IPS-20b (cell line): ENCODE data around the gene CTCFL.

Source experiments
- H3K27ac ChIP-seq: one replicate; pipeline ENCODE4 v1.5.1; 2013; ENCODE audit warnings: low read length
- H3K27me3 ChIP-seq: 2 replicates; pipeline ENCODE4 v1.6.1; 2013; ENCODE audit warnings: mild to moderate bottlenecking, low read length, inconsistent platforms; ENCODE audit not compliant: insufficient read depth
- H3K36me3 ChIP-seq: 2 replicates; pipeline ENCODE4 v1.6.1; 2013; ENCODE audit warnings: low read depth, mild to moderate bottlenecking, inconsistent platforms, low read length, moderate library complexity; ENCODE audit not compliant: insufficient read depth
- H3K4me1 ChIP-seq: 2 replicates; pipeline ENCODE4 v1.6.1; 2013; ENCODE audit warnings: mild to moderate bottlenecking, control low read depth, inconsistent platforms, low read length, moderate library complexity; ENCODE audit not compliant: insufficient read depth
- H3K4me3 ChIP-seq: 2 replicates; pipeline ENCODE4 v1.5.1; 2013; ENCODE audit warnings: mild to moderate bottlenecking, low read length, inconsistent platforms
- H3K9ac ChIP-seq: 2 replicates; pipeline ENCODE4 v1.6.1; 2013; ENCODE audit warnings: low read depth, mild to moderate bottlenecking, inconsistent platforms, low read length, moderate library complexity
- H3K9me3 ChIP-seq: 2 replicates; pipeline ENCODE4 v1.6.1; 2013; ENCODE audit warnings: mild to moderate bottlenecking, low read depth, low read length, inconsistent platforms; ENCODE audit not compliant: insufficient read depth

Gene CTCFL

GRCh38 chr20:57451795-57452661, 72.9 kb downstream of the CTCFL start:
- no peaks in the 10 kb centered on the region for H3K4me1 ChIP-seq
- no peaks in the 10 kb centered on the region for H3K36me3 ChIP-seq

DNA sequence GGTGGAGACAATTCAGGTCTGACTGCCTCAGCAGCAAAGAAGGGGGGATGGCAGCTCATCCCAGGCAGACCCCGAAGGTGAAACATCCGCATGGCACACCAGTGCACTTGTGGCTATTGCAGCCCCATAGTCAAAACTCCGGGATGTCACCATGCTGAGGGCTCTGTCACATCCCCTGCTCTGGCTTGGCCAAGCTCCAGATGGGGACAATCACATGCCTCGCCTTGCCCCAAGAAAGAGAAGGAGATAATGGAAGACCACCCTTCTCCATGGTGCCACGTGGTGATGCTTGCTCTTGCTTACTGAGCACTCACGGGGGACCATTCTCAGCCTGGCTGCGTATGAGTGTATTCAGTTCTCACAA, 73.5 kb downstream of the CTCFL start:
- Histone ChIP-seq H3K9me3 (no peaks in the 10 kb centered on the region), H3K36me3 (no peaks in the 10 kb centered on the region), H3K27me3 (no peaks in the 10 kb centered on the region), H3K9ac (no peak overlapping the region), H3K4me3 (no peak overlapping the region), H3K4me1 (no peaks in the 10 kb centered on the region), H3K27ac (no peak overlapping the region)

More at GRCh38 chr20:57451795-57452661, 72.9 kb downstream of the CTCFL start:
- H3K27ac ChIP-seq: no peak overlapping the region
- no peaks in the 10 kb centered on the region for H3K9me3 ChIP-seq
- H3K4me3 ChIP-seq: no peak overlapping the region
- H3K27me3 ChIP-seq: no peaks in the 10 kb centered on the region
- no peak overlapping the region for H3K9ac ChIP-seq

DNA sequence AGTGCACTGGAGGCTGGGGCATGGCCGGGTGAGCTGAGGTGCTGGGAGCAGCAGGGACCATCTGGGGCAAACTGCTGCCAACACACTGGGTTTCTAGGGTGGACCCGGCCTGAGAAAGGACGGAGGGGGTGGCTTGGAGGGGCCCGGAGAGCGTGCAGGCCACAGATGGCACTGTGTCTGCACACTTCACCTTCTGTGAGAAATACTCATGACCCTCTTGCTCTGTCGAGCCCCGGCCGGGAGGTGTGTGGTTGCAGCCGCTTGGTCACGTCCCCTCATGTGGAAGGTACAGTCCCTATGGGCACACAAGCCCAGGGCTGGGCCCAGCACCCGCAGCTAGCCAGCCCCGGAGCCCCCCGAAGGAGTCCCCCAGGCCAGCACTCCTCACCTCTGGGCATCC, 74.0 kb downstream of the CTCFL start:
- no peaks in the 10 kb centered on the region for H3K9me3 ChIP-seq
- no peak overlapping the region for H3K9ac ChIP-seq
- H3K27me3 ChIP-seq: no peaks in the 10 kb centered on the region
- H3K4me3 ChIP-seq: no peak overlapping the region
- H3K36me3 ChIP-seq: no peaks in the 10 kb centered on the region
- H3K4me1 ChIP-seq: no peaks in the 10 kb centered on the region
- no peak overlapping the region for H3K27ac ChIP-seq

- no peaks in the 10 kb centered on the region for H3K4me1 ChIP-seq
- H3K9me3 ChIP-seq: no peaks in the 10 kb centered on the region
- H3K27ac ChIP-seq: no peak overlapping the region
- H3K9ac ChIP-seq: no peak overlapping the region
- H3K4me3 ChIP-seq: no peak overlapping the region
- no peaks in the 10 kb centered on the region for H3K27me3 ChIP-seq
- no peaks in the 10 kb centered on the region for H3K36me3 ChIP-seq
Observed at GRCh38 chr20:57450419-57450818, 74.5 kb downstream of the CTCFL start.

DNA sequence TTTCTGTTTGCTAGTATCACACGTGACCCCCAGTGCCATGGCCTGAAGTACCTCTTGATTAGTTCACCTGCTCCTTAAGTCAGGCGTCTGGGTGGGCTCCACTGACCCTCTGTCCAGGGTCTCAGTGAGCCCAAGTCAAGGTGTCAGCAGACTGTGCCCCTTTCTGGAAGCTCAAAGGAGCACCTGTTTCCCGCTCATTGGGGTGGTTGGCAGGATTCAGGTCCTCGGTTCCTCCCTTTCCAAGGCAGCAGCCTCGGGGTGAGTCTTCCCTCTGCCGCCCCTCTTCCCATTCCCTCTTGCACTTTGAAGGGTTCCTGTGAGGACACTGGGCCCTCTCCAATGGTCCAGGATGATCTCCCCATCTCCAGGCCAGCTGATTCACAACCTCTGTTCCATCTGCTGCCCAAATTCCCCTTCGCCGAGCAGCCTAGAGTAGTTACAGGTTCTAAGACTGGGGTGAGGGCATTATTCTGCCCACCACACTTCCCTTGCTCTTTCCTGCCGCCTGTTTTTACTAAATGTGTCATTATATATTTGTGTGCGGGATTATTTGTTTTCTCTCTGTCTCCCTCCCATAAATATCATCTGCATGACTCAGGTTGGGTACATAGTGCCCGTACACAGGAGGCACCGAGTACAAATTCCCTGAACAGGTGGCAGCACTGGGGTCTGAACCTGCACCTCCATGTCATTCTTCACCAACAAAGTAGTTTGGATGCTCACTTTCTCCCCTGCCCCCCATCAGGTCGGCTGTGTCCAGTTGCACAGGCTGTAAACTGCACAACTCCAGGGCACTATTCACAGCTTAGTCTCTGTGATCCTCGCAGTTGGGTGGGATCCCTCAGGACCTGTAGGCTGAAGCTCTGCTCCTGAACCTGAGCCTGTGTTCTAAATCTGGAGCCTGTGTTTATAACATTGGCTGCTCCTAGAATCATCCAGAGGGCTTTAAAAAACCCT, 75.3 kb downstream of the CTCFL start:
- Histone ChIP-seq H3K36me3 (no peaks in the 10 kb centered on the region), H3K9ac (no peak overlapping the region), H3K4me3 (no peak overlapping the region), H3K4me1 (no peaks in the 10 kb centered on the region), H3K27ac (no peak overlapping the region), H3K9me3 (no peaks in the 10 kb centered on the region), H3K27me3 (no peaks in the 10 kb centered on the region)

- no peak overlapping the region for H3K27ac ChIP-seq
- no peaks in the 10 kb centered on the region for H3K27me3 ChIP-seq
- no peaks in the 10 kb centered on the region for H3K4me1 ChIP-seq
Observed at GRCh38 chr20:57448764-57449354, 76.1 kb downstream of the CTCFL start.

More at GRCh38 chr20:57448764-57449354, 76.1 kb downstream of the CTCFL start:
- Histone ChIP-seq H3K9ac (no peak overlapping the region), H3K4me3 (no peak overlapping the region), H3K36me3 (no peaks in the 10 kb centered on the region), H3K9me3 (no peaks in the 10 kb centered on the region)
